Transverse colon (tissue), 4 donors: Measurements from ENCODE around the gene SSRP1.

ENCODE experiments used
- EP300 ChIP-seq: sonication (generic); formaldehyde crosslinking; IDR thresholded peaks from one replicate; pipeline ENCODE4 v1.6.1; 2017; ENCODE audit warnings: antibody characterized with exemption, low read depth
- POLR2AphosphoS5 ChIP-seq, 3 donors: sonication (generic); formaldehyde crosslinking; IDR thresholded peaks; one replicate each; pipeline ENCODE4 v1.6.1; 2016; ENCODE audit warnings: antibody characterized with exemption in 3 of 3
- TF ChIP-seq, protein P1 (sequence below), 5 experiments: fragments of 200-600 bp in 3 of 5; fragments of 450-650 bp in 2 of 5; sonication (generic) in 3 of 5; IDR thresholded peaks; 1 replicate in 2 of 5; 2 replicates in 3 of 5; pipeline ENCODE4 v1.5.1; 2016 to 2017; ENCODE audit warnings: antibody characterized with exemption in 5 of 5, inconsistent platforms in 3 of 5, mild to moderate bottlenecking in 2 of 5, moderate library complexity in 1 of 5

DNA sequence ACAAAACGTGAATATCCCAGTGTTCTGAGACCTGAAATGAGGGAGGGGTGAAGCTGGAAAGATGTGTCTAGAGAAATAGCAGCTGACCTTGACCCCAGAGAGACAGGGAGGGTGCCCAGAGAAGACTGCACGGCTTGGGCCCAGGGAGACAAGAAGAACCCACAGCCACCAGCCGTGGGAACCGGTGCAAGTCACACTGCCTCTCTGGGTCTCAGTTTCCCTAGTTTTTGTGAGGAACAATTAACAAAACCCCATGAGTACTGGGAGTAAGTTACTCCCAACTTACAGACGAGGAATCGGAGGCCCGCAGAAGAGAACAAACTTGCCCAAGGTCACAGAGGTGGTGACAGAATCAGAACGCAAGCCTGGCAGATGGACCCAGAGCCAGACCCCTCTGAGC, 30.2 kb downstream of the SSRP1 start:
- TF ChIP-seq EP300 = no peak
- TF ChIP-seq, protein P1, sequence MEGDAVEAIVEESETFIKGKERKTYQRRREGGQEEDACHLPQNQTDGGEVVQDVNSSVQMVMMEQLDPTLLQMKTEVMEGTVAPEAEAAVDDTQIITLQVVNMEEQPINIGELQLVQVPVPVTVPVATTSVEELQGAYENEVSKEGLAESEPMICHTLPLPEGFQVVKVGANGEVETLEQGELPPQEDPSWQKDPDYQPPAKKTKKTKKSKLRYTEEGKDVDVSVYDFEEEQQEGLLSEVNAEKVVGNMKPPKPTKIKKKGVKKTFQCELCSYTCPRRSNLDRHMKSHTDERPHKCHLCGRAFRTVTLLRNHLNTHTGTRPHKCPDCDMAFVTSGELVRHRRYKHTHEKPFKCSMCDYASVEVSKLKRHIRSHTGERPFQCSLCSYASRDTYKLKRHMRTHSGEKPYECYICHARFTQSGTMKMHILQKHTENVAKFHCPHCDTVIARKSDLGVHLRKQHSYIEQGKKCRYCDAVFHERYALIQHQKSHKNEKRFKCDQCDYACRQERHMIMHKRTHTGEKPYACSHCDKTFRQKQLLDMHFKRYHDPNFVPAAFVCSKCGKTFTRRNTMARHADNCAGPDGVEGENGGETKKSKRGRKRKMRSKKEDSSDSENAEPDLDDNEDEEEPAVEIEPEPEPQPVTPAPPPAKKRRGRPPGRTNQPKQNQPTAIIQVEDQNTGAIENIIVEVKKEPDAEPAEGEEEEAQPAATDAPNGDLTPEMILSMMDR (IDR thresholded peaks at IDR 0.05) = no peak
- TF ChIP-seq POLR2AphosphoS5 (IDR thresholded peaks at IDR 0.05) = no peak
